ENCODE measurements around the gene CBFA2T2.
"Not testable (repeated sequence)": the region's sequence is repeated elsewhere in the genome, so short reads cannot be mapped to it uniquely, and the experiment has no call there.

DNA sequence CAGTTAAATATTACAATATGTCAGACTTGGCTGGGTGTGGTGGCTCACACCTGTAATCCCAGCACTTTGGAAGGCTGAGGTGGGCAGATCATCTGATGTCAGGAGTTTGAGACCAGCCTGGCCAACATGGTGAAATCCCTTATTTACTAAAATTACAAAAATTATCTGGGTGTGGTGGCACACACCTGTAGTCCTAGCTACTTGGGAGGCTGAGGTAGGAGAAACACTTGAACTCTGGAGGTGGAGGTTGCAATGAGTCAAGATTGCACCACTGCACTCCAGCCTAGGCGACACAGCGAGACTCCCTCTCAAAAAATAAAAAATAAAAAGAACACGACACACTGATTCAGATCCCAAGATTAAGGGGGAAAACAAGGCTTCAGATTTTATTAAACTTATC is 19.2 kb downstream of the CBFA2T2 start:
- TF ChIP-seq, protein P1, sequence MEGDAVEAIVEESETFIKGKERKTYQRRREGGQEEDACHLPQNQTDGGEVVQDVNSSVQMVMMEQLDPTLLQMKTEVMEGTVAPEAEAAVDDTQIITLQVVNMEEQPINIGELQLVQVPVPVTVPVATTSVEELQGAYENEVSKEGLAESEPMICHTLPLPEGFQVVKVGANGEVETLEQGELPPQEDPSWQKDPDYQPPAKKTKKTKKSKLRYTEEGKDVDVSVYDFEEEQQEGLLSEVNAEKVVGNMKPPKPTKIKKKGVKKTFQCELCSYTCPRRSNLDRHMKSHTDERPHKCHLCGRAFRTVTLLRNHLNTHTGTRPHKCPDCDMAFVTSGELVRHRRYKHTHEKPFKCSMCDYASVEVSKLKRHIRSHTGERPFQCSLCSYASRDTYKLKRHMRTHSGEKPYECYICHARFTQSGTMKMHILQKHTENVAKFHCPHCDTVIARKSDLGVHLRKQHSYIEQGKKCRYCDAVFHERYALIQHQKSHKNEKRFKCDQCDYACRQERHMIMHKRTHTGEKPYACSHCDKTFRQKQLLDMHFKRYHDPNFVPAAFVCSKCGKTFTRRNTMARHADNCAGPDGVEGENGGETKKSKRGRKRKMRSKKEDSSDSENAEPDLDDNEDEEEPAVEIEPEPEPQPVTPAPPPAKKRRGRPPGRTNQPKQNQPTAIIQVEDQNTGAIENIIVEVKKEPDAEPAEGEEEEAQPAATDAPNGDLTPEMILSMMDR (IDR thresholded peaks at IDR 0.05) = not testable (repeated sequence)
- TF ChIP-seq, protein P2, sequence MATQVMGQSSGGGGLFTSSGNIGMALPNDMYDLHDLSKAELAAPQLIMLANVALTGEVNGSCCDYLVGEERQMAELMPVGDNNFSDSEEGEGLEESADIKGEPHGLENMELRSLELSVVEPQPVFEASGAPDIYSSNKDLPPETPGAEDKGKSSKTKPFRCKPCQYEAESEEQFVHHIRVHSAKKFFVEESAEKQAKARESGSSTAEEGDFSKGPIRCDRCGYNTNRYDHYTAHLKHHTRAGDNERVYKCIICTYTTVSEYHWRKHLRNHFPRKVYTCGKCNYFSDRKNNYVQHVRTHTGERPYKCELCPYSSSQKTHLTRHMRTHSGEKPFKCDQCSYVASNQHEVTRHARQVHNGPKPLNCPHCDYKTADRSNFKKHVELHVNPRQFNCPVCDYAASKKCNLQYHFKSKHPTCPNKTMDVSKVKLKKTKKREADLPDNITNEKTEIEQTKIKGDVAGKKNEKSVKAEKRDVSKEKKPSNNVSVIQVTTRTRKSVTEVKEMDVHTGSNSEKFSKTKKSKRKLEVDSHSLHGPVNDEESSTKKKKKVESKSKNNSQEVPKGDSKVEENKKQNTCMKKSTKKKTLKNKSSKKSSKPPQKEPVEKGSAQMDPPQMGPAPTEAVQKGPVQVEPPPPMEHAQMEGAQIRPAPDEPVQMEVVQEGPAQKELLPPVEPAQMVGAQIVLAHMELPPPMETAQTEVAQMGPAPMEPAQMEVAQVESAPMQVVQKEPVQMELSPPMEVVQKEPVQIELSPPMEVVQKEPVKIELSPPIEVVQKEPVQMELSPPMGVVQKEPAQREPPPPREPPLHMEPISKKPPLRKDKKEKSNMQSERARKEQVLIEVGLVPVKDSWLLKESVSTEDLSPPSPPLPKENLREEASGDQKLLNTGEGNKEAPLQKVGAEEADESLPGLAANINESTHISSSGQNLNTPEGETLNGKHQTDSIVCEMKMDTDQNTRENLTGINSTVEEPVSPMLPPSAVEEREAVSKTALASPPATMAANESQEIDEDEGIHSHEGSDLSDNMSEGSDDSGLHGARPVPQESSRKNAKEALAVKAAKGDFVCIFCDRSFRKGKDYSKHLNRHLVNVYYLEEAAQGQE (IDR thresholded peaks at IDR 0.05; ENCODE audit: insufficient read depth in 1 of 2, low read depth in 2 of 2, low read length in 1 of 2) = not testable (repeated sequence)
- not testable (repeated sequence) for TF ChIP-seq SIN3A (IDR thresholded peaks at IDR 0.05; ENCODE audit: borderline replicate concordance, insufficient read depth, low read depth, low read length); TCF7L2 (IDR thresholded peaks at IDR 0.05; ENCODE audit: low read depth, low read length); POLR2AphosphoS5 (IDR thresholded peaks at IDR 0.05; ENCODE audit: low read depth, low read length)

All from Panc1 (cell line).